CD4-positive, alpha-beta T cell (primary cell): ENCODE results near the gene WNT1. TPM values are rescaled to one million over a fixed set of nuclear protein-coding genes. Genes with fewer than 3 reads are reported as not detected.

Source experiments
- ATAC-seq: fragments of 200-7000 bp; cut with Tn5 transposase; one replicate; pipeline ENCODE4 v1.10.0; 2022; ENCODE audit warnings: mild to moderate bottlenecking; ENCODE audit not compliant: poor library complexity
- CTCF ChIA-PET: fragments of 350-600 bp; sonication (Branson Sonifier 250); formaldehyde crosslinking; loops from one replicate; lab custom pipeline; 2021; ENCODE audit warnings: antibody characterized with exemption, inconsistent platforms; lab: Charles Lee
- POLR2A ChIA-PET: fragments of 350-600 bp; sonication (Branson Sonifier 250); formaldehyde crosslinking; loops from one replicate; lab custom pipeline; 2021; ENCODE audit warnings: antibody characterized with exemption, inconsistent platforms; lab: Charles Lee
- DNase-seq, 14 experiments: peaks; one replicate each; pipeline ENCODE4 v3.0.0-alpha.2; 2013 to 2020; ENCODE audit warnings: mixed read lengths in 2 of 14
- H3K27ac ChIP-seq, 2 donors: one replicate each; pipeline versions ENCODE4 v1.5.1 to v1.7.0; 2013; ENCODE audit warnings: low read length in 2 of 2, low read depth in 1 of 2, mild to moderate bottlenecking in 1 of 2
- H3K27me3 ChIP-seq, 2 experiments: 1 replicate in 1 of 2; 2 replicates in 1 of 2; pipeline versions ENCODE4 v1.6.1 to v1.7.0; 2013; ENCODE audit warnings: low read length in 2 of 2, control low read depth in 1 of 2, mild to moderate bottlenecking in 1 of 2, moderate library complexity in 1 of 2; ENCODE audit not compliant: insufficient read depth in 2 of 2, control insufficient read depth in 1 of 2
- H3K36me3 ChIP-seq: one replicate; pipeline ENCODE4 v1.6.1; 2013; ENCODE audit warnings: low read length, control low read depth; ENCODE audit not compliant: insufficient read depth
- H3K4me1 ChIP-seq: one replicate; pipeline ENCODE4 v1.6.1; 2013; ENCODE audit warnings: low read length, control low read depth; ENCODE audit not compliant: insufficient read depth
- H3K4me3 ChIP-seq: one replicate; pipeline ENCODE4 v1.5.1; 2013; ENCODE audit warnings: mild to moderate bottlenecking, low read length, moderate library complexity
- H3K9me3 ChIP-seq, 2 experiments: 1 replicate in 1 of 2; 2 replicates in 1 of 2; pipeline versions ENCODE4 v1.6.1 to v1.7.0; 2013; ENCODE audit warnings: low read length in 2 of 2, mild to moderate bottlenecking in 2 of 2, control low read depth in 1 of 2, moderate library complexity in 1 of 2; ENCODE audit not compliant: control insufficient read depth in 1 of 2, insufficient read depth in 1 of 2
- H3K27ac Mint-ChIP-seq: one replicate; pipeline ENCODE4 v1.8.0; 2020; ENCODE audit warnings: mixed read lengths
- H3K27me3 Mint-ChIP-seq: one replicate; pipeline ENCODE4 v1.8.0; 2021; ENCODE audit warnings: mixed read lengths
- H3K36me3 Mint-ChIP-seq: one replicate; pipeline ENCODE4 v1.8.0; 2021; ENCODE audit warnings: low read depth, mixed read lengths
- H3K4me1 Mint-ChIP-seq: one replicate; pipeline ENCODE4 v1.8.0; 2021; ENCODE audit warnings: low read depth, mixed read lengths
- H3K4me3 Mint-ChIP-seq: one replicate; pipeline ENCODE4 v1.8.0; 2020; ENCODE audit warnings: mild to moderate bottlenecking, mixed read lengths
- H3K9me3 Mint-ChIP-seq: one replicate; pipeline ENCODE4 v1.8.0; 2020; ENCODE audit warnings: mixed read lengths
- CTCF ChIP-seq: fragments of 200-600 bp; IDR thresholded peaks from one replicate; pipeline ENCODE4 v1.8.0; 2022; ENCODE audit warnings: antibody characterized with exemption, mild to moderate bottlenecking
- intact Hi-C, 2 experiments: fragments of 100-400 bp; cut with DNase I in 1 of 2; cut with micrococcal nuclease in 1 of 2; formaldehyde crosslinking; loops; one replicate each; pipeline versions ENCODE4 v1.15.1 to v1.9.0; 2023 to 2025; cut with DNase I, micrococcal nuclease
- total RNA-seq, 174 experiments: library from RNA in 2 of 174; stranded (reverse) in 2 of 174; gene quantifications; one replicate each; pipeline ENCODE4 v1.2.3 and lab custom pipeline; 2021 to 2026

WNT1 gene
- total RNA-seq, 2 experiments from 2014 or later = 1.8 to 2.7 TPM

- DNase-seq (no peak), ATAC-seq (no peak)
- peaks cover 16% of the 10 kb centered on the region for H3K36me3 ChIP-seq
- no peak overlapping the region for H3K27ac ChIP-seq
- no peak overlapping the region for H3K4me3 ChIP-seq
- no peaks in the 10 kb centered on the region for H3K9me3 Mint-ChIP-seq
- intact Hi-C loops = no loop called here
- H3K4me1 ChIP-seq = no peaks in the 10 kb centered on the region
- POLR2A ChIA-PET = interaction anchor here (1.8 kb wide), 1 partner anchor 81 kb away, joined by 4 read pairs; the partner anchor contains the start of gene RND1
- H3K27me3 Mint-ChIP-seq = no peaks in the 10 kb centered on the region
- H3K27ac Mint-ChIP-seq = peak overlapping the region; percentile 46
- CTCF ChIA-PET = interaction anchor here (0.6 kb wide), 1 partner anchor 31 kb away, joined by 3 read pairs; the partner anchor contains the start of gene WNT1
- no peaks in the 10 kb centered on the region for H3K27me3 ChIP-seq
- peaks cover 37% of the 10 kb centered on the region for H3K36me3 Mint-ChIP-seq
- no peaks in the 10 kb centered on the region for H3K9me3 ChIP-seq
- H3K4me1 Mint-ChIP-seq = peaks cover 26% of the 10 kb centered on the region
- no peak overlapping the region for H3K4me3 Mint-ChIP-seq
- TF ChIP-seq CTCF = no peak
Measured at GRCh38 chr12:48946943-48947342, 31.2 kb upstream of the WNT1 start.

GRCh38 chr12:48947727-48948126 lies 30.4 kb upstream of the WNT1 start:
- H3K27me3 ChIP-seq = no peaks in the 10 kb centered on the region
- Mint-ChIP-seq H3K36me3 (peaks cover 37% of the 10 kb centered on the region), H3K4me3 (no peak overlapping the region), H3K9me3 (no peaks in the 10 kb centered on the region), H3K4me1 (peaks cover 33% of the 10 kb centered on the region), H3K27me3 (no peaks in the 10 kb centered on the region), H3K27ac (peak overlapping the region; percentile 13)
- CTCF ChIA-PET = interaction anchor here (0.6 to 1.1 kb wide), 2 partner anchors 30 kb away, joined by 3 read pairs; partner anchors contain the start of gene WNT1
- H3K27ac ChIP-seq = no peak overlapping the region
- peaks cover 18% of the 10 kb centered on the region for H3K36me3 ChIP-seq
- POLR2A ChIA-PET = interaction anchor here (1.2 to 1.8 kb wide), 2 partner anchors 70 to 82 kb away, joined by 3 to 4 read pairs; partner anchors contain the start of gene RND1
- no peaks in the 10 kb centered on the region for H3K4me1 ChIP-seq
- H3K9me3 ChIP-seq = no peaks in the 10 kb centered on the region
- no peak for TF ChIP-seq CTCF
- intact Hi-C loops = no loop called here
- no peak for ATAC-seq
- H3K4me3 ChIP-seq = no peak overlapping the region
- DNase-seq = no peak

GRCh38 chr12:48952691-48953090 lies 25.4 kb upstream of the WNT1 start:
- peaks cover 42% of the 10 kb centered on the region for H3K36me3 Mint-ChIP-seq
- H3K9me3 ChIP-seq = no peaks in the 10 kb centered on the region
- no peaks in the 10 kb centered on the region for H3K9me3 Mint-ChIP-seq
- no peak overlapping the region for H3K4me3 ChIP-seq
- H3K4me3 Mint-ChIP-seq = no peak overlapping the region
- peaks cover 63% of the 10 kb centered on the region for H3K4me1 Mint-ChIP-seq
- ATAC-seq (no peak), DNase-seq (no peak)
- H3K27ac Mint-ChIP-seq = no peak overlapping the region
- H3K27ac ChIP-seq = no peak overlapping the region
- intact Hi-C loops = no loop called here
- H3K27me3 ChIP-seq = no peaks in the 10 kb centered on the region
- no peaks in the 10 kb centered on the region for H3K27me3 Mint-ChIP-seq
- H3K36me3 ChIP-seq = peaks cover 15% of the 10 kb centered on the region
- ChIA-PET CTCF (interaction anchor here (1.2 to 1.5 kb wide), 4 partner anchors 17 to 100 kb away, joined by 4 to 7 read pairs (median 5); no protein-coding TSS in a partner anchor), POLR2A (interaction anchor here (1.1 to 1.2 kb wide), 2 partner anchors 100 to 101 kb away, joined by 3 to 6 read pairs; partner anchors contain the start of gene DDX23)
- TF ChIP-seq CTCF = no peak
- peaks cover 19% of the 10 kb centered on the region for H3K4me1 ChIP-seq
